Psoas muscle (tissue), 8 donors: ENCODE results near the gene ELK1. TPM values are rescaled to one million over a fixed set of nuclear protein-coding genes. Genes with fewer than 3 reads are reported as not detected.

Experiments used
- ATAC-seq, 4 donors: fragments of 200-7000 bp; cut with Tn5 transposase; one replicate each; pipeline ENCODE4 v1.9.1; 2020; ENCODE audit warnings: moderate library complexity in 3 of 4, mild to moderate bottlenecking in 2 of 4
- DNase-seq, 2 donors: peaks; one replicate each; pipeline ENCODE4 v3.0.0-alpha.2; 2020
- H3K27ac ChIP-seq: fragments of 200-600 bp; one replicate; pipeline ENCODE4 v1.8.0; 2022
- H3K27me3 ChIP-seq, 3 donors: fragments of 200-600 bp in 1 of 3; one replicate each; pipeline versions ENCODE4 v1.6.1 to v1.8.0; 2013 to 2022; ENCODE audit warnings: low read length in 2 of 3, mild to moderate bottlenecking in 2 of 3, moderate library complexity in 1 of 3; ENCODE audit not compliant: insufficient read depth in 3 of 3
- H3K36me3 ChIP-seq, 2 donors: fragments of 200-600 bp in 1 of 2; one replicate each; pipeline versions ENCODE4 v1.6.1 to v1.8.0; 2013 to 2022; ENCODE audit warnings: low read depth in 1 of 2, mild to moderate bottlenecking in 1 of 2, moderate library complexity in 1 of 2; ENCODE audit not compliant: insufficient read depth in 1 of 2
- H3K4me1 ChIP-seq: fragments of 200-600 bp; one replicate; pipeline ENCODE4 v1.8.0; 2022
- H3K4me3 ChIP-seq: fragments of 200-600 bp; one replicate; pipeline ENCODE4 v1.8.0; 2022; ENCODE audit warnings: mild to moderate bottlenecking
- H3K9me3 ChIP-seq: fragments of 200-600 bp; one replicate; pipeline ENCODE4 v1.8.0; 2022
- WGBS, 3 donors: extraction: QIAGEN DNeasy Blood & Tissue Kit; methylation state at CpG; one replicate each; pipeline versions ENCODE4 v1.1.6 to v1.1.7; 2013; 5-methylcytosine and 5-hydroxymethylcytosine counted together
- intact Hi-C, 2 donors: fragments of 100-400 bp; cut with DNase I; formaldehyde crosslinking; loops; one replicate each; pipeline versions ENCODE4 v1.11.0 to v1.14.2; 2022
- polyA plus RNA-seq, 3 donors: library from polyadenylated mRNA; stranded (reverse); fragments of 200-250 nt; gene quantifications; one replicate each; pipeline ENCODE4 v1.2.3, GENCODE V29; 2013
- total RNA-seq, 4 donors: library from RNA; stranded (reverse); fragmentation: NEBNext Ultra II Directional in 2 of 4; extraction: Animal tissue kit (Norgen Biotek cat#: 25700) in 2 of 4; gene quantifications; one replicate each; pipeline versions ENCODE4 v1.2.1 to v1.2.4, GENCODE V29; 2021 to 2023
- TF ChIP-seq, protein P1 (sequence below): fragments of 200-600 bp; IDR thresholded peaks from one replicate; pipeline ENCODE4 v1.8.0; 2022; ENCODE audit warnings: antibody characterized with exemption
- donor health status: healthy with polysubstance abuse.
- donor health status: DM: no; HTN: no; CAD: no; lungs with moderate emphysema.
- donor health status: Bipolar disorder and iron deficiency.
- donor health status: healthy.
- donor health status: DM: yes; HTN: yes; CAD: no.
- donor health status: DM: no; HTN: no; CAD: no.
- donor health status: DM: no; HTN: no; CAD: no.
- donor health status: DM: yes; HTN: yes; CAD: no.

The ELK1 gene
- total and polyA plus RNA-seq, 7 donors: 18.7 to 55.7 (median 33.3) TPM

DNA sequence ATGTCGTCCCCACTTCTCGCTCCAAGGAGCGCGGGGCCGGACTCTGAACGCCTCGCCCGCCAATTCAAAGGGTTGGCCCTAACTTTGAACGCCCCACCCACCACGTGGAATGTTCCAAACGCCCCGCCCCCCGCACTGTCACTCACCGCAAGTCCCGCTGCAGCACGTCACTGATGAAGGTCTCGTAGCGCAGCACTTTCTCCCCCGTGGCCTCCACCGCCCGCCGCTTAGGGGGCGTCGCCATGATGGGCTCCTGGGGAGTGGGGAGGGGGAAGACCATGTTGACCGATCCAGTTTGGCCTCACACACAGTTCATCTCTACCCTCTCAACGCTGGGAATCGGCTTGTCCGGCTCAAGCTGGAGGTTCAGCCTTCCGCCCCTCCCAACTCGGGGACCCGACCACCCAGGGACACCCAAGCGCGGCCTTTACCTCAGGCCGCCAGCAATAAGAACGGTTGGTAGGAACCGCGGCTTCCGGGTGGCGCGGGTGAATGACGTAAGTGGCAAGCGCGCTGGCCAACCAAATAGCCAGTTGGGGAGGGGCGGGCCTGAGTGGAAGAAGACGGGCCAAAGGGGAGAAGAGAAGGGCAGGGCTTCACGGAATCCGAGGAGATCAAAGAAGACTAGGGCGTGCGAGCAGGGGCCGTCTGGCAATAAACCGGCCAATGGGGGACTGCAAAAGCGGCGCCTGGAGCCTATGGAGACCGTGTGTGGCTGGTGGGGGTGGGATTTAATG is 8.5 kb upstream of the ELK1 start, which contains the start of gene UXT:
TSS of gene UXT (minus strand) at position 497 of the 737 bp plus-strand sequence. CDS start at position 244, 253 bp downstream.
- Histone ChIP-seq H3K27ac (peak within 1 kb of the TSS; percentile 94), H3K27me3 (no peaks in the 10 kb centered on the region), H3K4me1 (no peaks in the 10 kb centered on the region), H3K4me3 (peak within 1 kb of the TSS; percentile 80), H3K36me3 (peaks cover 0 to 33% of the 10 kb centered on the region in 2 donors), H3K9me3 (no peaks in the 10 kb centered on the region)
- TF ChIP-seq, protein P1, sequence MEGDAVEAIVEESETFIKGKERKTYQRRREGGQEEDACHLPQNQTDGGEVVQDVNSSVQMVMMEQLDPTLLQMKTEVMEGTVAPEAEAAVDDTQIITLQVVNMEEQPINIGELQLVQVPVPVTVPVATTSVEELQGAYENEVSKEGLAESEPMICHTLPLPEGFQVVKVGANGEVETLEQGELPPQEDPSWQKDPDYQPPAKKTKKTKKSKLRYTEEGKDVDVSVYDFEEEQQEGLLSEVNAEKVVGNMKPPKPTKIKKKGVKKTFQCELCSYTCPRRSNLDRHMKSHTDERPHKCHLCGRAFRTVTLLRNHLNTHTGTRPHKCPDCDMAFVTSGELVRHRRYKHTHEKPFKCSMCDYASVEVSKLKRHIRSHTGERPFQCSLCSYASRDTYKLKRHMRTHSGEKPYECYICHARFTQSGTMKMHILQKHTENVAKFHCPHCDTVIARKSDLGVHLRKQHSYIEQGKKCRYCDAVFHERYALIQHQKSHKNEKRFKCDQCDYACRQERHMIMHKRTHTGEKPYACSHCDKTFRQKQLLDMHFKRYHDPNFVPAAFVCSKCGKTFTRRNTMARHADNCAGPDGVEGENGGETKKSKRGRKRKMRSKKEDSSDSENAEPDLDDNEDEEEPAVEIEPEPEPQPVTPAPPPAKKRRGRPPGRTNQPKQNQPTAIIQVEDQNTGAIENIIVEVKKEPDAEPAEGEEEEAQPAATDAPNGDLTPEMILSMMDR: no peak
- peak; percentile 91 to 95 for DNase-seq
- intact Hi-C loops: loop anchor here in 1 of 2 donors (5.0 to 10.0 kb wide), 2 partner anchors 117 to 514 kb away; partner anchors contain the start of genes NDUFB11 and RBM10
- whole genome bisulfite sequencing, 3 donors: 0 to 27% (median 1%) methylated on average over 39 to 54 of the region's 54 CpGs
- ATAC-seq: peak; percentile 92 to 95 (median 94)

DNA sequence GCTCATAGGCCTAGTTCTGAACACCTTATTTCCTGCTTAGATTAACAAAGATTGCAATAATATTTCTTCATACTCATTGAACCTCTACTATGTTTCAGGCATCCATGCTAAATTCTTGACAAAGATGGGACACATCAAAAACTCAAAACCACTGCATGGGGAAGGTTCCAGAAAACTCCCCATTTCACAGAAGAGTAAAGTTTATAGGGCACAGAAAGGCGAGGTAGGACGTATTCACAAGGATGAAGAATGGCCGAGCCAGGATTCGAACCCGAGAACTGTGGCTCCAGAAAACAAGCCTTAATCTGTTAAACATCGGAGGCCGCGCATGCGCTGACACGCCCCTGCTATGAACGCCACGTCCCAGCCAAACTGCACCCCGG is 7.9 kb upstream of the ELK1 start:
- no peak for DNase-seq
- WGBS, 3 donors: 0 to 41% (median 2%) methylated on average over 13 of the region's 13 CpGs
- intact Hi-C loops: loop anchor here in 1 of 2 donors (5.0 to 10.0 kb wide), 2 partner anchors 116 to 513 kb away; partner anchors contain the start of genes NDUFB11 and RBM10
- TF ChIP-seq, protein P1: no peak
- no peaks in the 10 kb centered on the region for H3K4me1 ChIP-seq
- peaks cover 0 to 38% of the 10 kb centered on the region in 2 donors for H3K36me3 ChIP-seq
- ATAC-seq: no peak
- H3K27ac ChIP-seq: peak overlapping the region; percentile 94
- peak overlapping the region; percentile 80 for H3K4me3 ChIP-seq
- H3K27me3 ChIP-seq: no peaks in the 10 kb centered on the region
- H3K9me3 ChIP-seq: no peaks in the 10 kb centered on the region

DNA sequence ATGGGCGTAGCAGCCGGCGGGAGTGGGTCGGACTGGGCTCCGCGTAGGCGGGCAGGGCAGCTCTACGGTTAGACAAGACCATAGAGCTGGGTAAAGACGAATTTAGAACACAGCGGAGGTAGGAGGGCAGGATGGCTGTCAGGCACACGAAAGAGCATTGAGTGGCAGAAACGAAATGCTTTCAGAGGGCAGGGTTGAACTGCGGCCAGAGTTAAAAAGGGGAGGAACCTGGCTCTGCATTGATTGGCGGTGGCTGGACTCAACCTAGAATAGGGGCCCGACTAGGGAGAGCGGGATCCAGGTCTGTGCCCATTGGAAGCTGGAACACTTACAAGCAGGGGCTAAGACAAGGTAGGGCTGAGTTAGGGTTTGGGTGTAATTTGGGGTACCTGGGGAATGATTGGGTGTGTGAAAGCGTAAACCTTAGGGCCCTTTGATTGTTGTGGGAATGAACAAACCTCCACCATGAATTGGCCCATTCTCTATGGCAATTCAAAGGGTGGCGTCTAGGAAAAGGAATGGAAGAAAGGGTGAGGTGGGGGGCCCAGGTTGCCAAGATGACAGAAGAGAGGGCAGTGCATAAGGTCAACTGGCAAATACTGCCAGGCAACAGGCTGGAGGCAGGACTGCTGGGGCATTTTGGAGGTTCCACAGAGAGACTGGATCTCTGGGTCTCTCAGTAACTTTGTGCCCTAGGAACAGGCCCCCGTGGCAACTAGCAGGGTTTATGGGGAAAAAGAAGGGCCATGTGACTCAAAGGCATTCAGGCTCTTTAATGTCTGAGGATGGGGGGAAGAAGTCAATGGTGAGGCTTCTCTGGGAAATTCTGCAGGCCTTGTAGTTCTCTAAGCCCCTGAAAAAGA is 911 bp upstream of the ELK1 start:
- intact Hi-C loops: loop anchor here in 1 of 2 donors (10.0 kb wide), 1 partner anchor 506 kb away; the partner anchor contains the start of genes NDUFB11 and RBM10
- DNase-seq (no peak), ATAC-seq (peak in 2 of 4 donors; percentile 1 to 34)
- Histone ChIP-seq H3K27ac (peak overlapping the region; percentile 80), H3K4me3 (peak overlapping the region; percentile 60), H3K27me3 (no peaks in the 10 kb centered on the region), H3K36me3 (peaks cover 3 to 42% of the 10 kb centered on the region in 2 donors), H3K9me3 (no peaks in the 10 kb centered on the region), H3K4me1 (peaks cover 8% of the 10 kb centered on the region)
- TF ChIP-seq, protein P1: no peak
- whole genome bisulfite sequencing, 3 donors: 8 to 41% (median 14%) methylated on average over 16 to 19 of the region's 19 CpGs

DNA sequence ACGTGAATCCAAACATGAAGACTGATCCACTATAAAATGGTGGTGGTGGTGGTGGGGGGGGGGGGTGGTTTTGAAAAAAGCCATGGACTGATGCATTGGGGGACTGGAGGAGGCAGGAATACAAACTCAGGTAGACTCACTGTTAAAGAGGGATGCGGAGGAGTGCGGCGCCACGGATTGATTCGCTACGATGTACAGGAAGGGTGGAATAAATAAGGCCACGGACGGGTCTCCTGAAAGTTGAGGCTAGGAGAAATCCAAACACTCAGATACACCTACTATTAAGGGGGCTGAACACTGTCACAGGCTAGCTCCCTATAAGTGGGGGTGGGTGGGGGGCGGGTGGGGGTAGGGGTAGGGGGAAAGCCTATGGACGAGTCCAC is 591 bp downstream of the ELK1 start:
- Histone ChIP-seq H3K27ac (peak overlapping the region; percentile 87), H3K4me3 (peak overlapping the region; percentile 72), H3K4me1 (peaks cover 8% of the 10 kb centered on the region), H3K9me3 (no peaks in the 10 kb centered on the region), H3K27me3 (no peaks in the 10 kb centered on the region), H3K36me3 (peaks cover 3 to 28% of the 10 kb centered on the region in 2 donors)
- ATAC-seq: no peak
- TF ChIP-seq, protein P1: no peak
- no peak for DNase-seq
- 1 to 37% (median 3%) methylated on average over 11 of the region's 11 CpGs for WGBS, 3 donors
- intact Hi-C loops: loop anchor here in 1 of 2 donors (10.0 kb wide), 1 partner anchor 505 kb away; the partner anchor contains the start of genes NDUFB11 and RBM10
